GM19372 (cell line): ENCODE measurements around the gene EXD3.
"Not testable (repeated sequence)": the region's sequence is repeated elsewhere in the genome, so short reads cannot be mapped to it uniquely, and the experiment has no call there.

ENCODE experiments used
- ATAC-seq: cut with Tn5 transposase; IDR thresholded peaks from one replicate; pipeline ENCODE4 v1.9.1; 2021; ENCODE audit warnings: mild to moderate bottlenecking, low read depth, moderate library complexity; ENCODE audit not compliant: unreplicated experiment

EXD3 gene

GRCh38 chr9:137382444-137383080, 40.4 kb downstream of the EXD3 start:
- no peak for ATAC-seq

- ATAC-seq: no peak
Observed at GRCh38 chr9:137381501-137382443, 41.2 kb downstream of the EXD3 start.

GRCh38 chr9:137380606-137381005, 42.4 kb downstream of the EXD3 start:
- no peak for ATAC-seq

- ATAC-seq: no peak
Observed at GRCh38 chr9:137380171-137380570, 42.8 kb downstream of the EXD3 start.

GRCh38 chr9:137379761-137380161, 43.2 kb downstream of the EXD3 start:
- ATAC-seq: no peak

- ATAC-seq: not testable (repeated sequence)
Observed at GRCh38 chr9:137378688-137379410, 44.1 kb downstream of the EXD3 start.

GRCh38 chr9:137376386-137376785, 46.6 kb downstream of the EXD3 start:
- no peak for ATAC-seq

- ATAC-seq: no peak
Observed at GRCh38 chr9:137375321-137376058, 47.5 kb downstream of the EXD3 start.

- ATAC-seq: no peak
Observed at GRCh38 chr9:137374131-137374845, 48.7 kb downstream of the EXD3 start.

- no peak for ATAC-seq
Observed at GRCh38 chr9:137373611-137373980, 49.4 kb downstream of the EXD3 start.

GRCh38 chr9:137372693-137373610, 50.0 kb downstream of the EXD3 start:
- no peak for ATAC-seq

- no peak for ATAC-seq
Observed at GRCh38 chr9:137371946-137372651, 50.9 kb downstream of the EXD3 start.

- no peak for ATAC-seq
Observed at GRCh38 chr9:137371521-137371941, 51.4 kb downstream of the EXD3 start.

GRCh38 chr9:137370865-137371520, 52.0 kb downstream of the EXD3 start:
- ATAC-seq: no peak

GRCh38 chr9:137369911-137370764, 52.8 kb downstream of the EXD3 start:
- no peak for ATAC-seq

GRCh38 chr9:137369061-137369787, 53.7 kb downstream of the EXD3 start:
- ATAC-seq: no peak
